ENCODE data around the gene TNFRSF18. TPM values are rescaled to one million over a fixed set of nuclear protein-coding genes. Genes with fewer than 3 reads are reported as not detected.
A peak's percentile ranks its signal among the peaks of the same experiment; 100 is the strongest.

The TNFRSF18 gene
- total RNA-seq, 1 donor from 2014 or later = 1.2 TPM

DNA sequence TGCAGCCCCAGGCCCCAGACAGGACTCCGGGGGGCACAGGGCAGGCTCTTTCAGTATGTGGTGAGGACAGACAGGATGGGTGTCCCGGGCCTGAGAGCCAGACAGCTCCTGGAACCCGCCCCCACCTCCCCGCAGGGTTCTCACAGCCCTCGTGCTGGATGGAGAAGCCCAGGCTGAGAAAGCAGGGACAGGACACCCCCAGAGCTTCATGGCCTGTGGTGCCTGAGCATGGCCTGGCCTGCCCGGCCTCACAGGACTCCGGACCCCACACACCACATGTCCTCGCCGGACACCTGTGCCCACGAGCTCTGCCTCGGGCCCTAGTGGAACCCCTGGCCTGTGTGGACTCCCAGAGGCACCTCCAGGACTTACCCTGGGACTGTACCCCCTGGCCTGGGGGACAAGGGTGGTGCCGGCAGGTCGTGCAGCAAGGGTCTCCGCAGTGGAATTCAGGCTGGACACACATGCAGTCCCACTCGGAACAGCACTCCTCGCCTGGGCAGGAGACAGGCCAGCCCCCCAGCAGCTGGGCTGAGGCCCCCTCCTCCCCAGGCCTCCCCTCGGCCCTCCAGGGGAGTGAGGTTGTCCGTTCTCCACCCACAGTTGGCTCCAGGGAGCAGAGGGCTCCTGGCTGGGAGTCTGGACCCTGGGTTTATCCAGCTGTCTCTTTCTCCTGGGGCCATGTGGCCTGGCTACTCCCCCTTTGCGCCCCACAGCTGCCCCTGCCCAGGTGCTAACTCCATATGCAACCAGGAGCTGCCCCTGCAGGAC lies 1.2 kb downstream of the TNFRSF18 start:
- H3K27ac Mint-ChIP-seq = no peak overlapping the region
- H3K4me1 Mint-ChIP-seq = peaks cover 6% of the 10 kb centered on the region
- TF ChIP-seq, protein P1, sequence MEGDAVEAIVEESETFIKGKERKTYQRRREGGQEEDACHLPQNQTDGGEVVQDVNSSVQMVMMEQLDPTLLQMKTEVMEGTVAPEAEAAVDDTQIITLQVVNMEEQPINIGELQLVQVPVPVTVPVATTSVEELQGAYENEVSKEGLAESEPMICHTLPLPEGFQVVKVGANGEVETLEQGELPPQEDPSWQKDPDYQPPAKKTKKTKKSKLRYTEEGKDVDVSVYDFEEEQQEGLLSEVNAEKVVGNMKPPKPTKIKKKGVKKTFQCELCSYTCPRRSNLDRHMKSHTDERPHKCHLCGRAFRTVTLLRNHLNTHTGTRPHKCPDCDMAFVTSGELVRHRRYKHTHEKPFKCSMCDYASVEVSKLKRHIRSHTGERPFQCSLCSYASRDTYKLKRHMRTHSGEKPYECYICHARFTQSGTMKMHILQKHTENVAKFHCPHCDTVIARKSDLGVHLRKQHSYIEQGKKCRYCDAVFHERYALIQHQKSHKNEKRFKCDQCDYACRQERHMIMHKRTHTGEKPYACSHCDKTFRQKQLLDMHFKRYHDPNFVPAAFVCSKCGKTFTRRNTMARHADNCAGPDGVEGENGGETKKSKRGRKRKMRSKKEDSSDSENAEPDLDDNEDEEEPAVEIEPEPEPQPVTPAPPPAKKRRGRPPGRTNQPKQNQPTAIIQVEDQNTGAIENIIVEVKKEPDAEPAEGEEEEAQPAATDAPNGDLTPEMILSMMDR (IDR thresholded peaks at IDR 0.05; ENCODE audit: unreplicated experiment) = no peak
- peaks cover 31% of the 10 kb centered on the region for H3K27me3 Mint-ChIP-seq (ENCODE audit: low read depth)
- peak in 1 of 2 experiments; percentile 18 for DNase-seq (ENCODE audit: low spot score in 2 of 2, unreplicated experiment in 2 of 2)
- no peak overlapping the region for H3K4me3 Mint-ChIP-seq
- no peaks in the 10 kb centered on the region for H3K36me3 Mint-ChIP-seq
- H3K9me3 Mint-ChIP-seq = no peaks in the 10 kb centered on the region

DNA sequence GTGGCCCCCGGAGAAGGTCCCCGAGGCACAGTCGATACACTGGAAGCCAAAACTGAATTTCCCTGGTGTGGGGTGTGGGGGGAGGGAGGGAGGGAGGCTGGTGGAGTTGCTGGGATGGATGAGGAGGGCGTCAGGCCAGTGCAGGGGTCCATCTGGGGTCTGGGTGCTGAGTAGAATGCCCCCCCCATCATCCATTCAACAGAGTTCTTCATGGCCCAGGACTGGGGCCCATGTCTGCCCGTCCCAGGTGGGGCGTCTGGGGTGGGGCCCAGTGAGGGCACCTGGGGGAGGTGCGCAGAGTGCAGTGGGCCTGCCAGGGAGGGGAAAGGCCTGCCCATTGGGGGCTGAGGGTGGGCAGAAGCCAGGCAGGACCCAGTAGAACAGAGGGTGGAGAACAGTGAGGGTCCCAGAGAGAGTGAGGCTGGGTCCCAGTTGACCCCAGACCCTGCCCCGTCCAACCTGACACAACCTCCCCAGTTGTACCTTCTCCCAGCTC lies 1.9 kb downstream of the TNFRSF18 start:
- no peak for DNase-seq (ENCODE audit: low spot score in 2 of 2, unreplicated experiment in 2 of 2)
- no peak overlapping the region for H3K4me3 Mint-ChIP-seq
- H3K27me3 Mint-ChIP-seq (ENCODE audit: low read depth) = peaks cover 31% of the 10 kb centered on the region
- no peaks in the 10 kb centered on the region for H3K36me3 Mint-ChIP-seq
- peaks cover 6% of the 10 kb centered on the region for H3K4me1 Mint-ChIP-seq
- TF ChIP-seq, protein P1 (IDR thresholded peaks at IDR 0.05; ENCODE audit: unreplicated experiment) = no peak
- H3K27ac Mint-ChIP-seq = no peak overlapping the region
- no peaks in the 10 kb centered on the region for H3K9me3 Mint-ChIP-seq

- Mint-ChIP-seq H3K4me1 (peaks cover 6% of the 10 kb centered on the region), H3K4me3 (no peak overlapping the region), H3K36me3 (no peaks in the 10 kb centered on the region), H3K27ac (no peak overlapping the region), H3K27me3 (ENCODE audit: low read depth) (peaks cover 30% of the 10 kb centered on the region), H3K9me3 (no peaks in the 10 kb centered on the region)
- TF ChIP-seq, protein P1 (IDR thresholded peaks at IDR 0.05; ENCODE audit: unreplicated experiment) = no peak
- peak in 1 of 2 experiments; percentile 20 for DNase-seq (ENCODE audit: low spot score in 2 of 2, unreplicated experiment in 2 of 2)
These were observed 2.6 kb downstream of the TNFRSF18 start for GRCh38 chr1:1203561-1204424.

DNA sequence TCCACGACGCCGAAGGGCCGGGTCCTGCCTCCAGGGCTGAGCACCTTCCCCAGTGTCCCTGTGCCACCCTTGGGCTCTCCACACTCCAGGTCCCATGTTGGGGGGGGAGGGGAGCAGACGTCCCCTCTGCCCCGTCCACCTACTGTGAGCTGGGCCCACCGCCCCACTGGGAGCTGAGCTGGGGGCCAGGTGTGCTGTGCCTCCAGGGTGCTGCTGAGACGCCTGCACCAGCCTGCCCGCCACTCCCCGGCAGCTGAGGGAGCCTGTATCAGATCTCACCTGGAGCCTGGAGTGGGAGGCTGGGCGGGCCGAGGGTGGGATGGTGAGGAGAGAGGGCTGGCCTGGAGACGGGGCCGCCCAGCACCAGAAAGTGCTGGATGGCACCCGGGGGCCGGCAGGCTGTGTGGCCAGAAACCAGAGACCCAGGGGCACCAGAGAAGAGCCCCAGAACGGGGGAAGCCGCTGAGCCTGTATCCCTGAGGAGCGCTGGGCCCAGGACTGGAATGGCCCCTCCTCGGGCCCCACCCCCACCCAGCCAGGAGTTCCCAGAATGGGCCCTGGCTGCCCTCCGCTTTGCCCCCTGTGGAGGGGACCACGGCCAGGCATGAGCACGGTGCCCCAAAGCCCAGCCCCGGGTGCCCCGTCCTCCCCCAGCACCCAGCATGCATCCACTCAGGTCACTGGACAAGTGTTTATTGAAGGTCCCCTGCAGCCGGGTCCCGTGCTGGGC lies 3.4 kb downstream of the TNFRSF18 start:
- H3K27me3 Mint-ChIP-seq (ENCODE audit: low read depth) = peaks cover 28% of the 10 kb centered on the region
- H3K4me3 Mint-ChIP-seq = peak overlapping the region; percentile 24
- TF ChIP-seq, protein P1 (IDR thresholded peaks at IDR 0.05; ENCODE audit: unreplicated experiment) = no peak
- H3K27ac Mint-ChIP-seq = no peak overlapping the region
- H3K9me3 Mint-ChIP-seq = no peaks in the 10 kb centered on the region
- H3K4me1 Mint-ChIP-seq = peaks cover 4% of the 10 kb centered on the region
- peak in 1 of 2 experiments; percentile 21 for DNase-seq (ENCODE audit: low spot score in 2 of 2, unreplicated experiment in 2 of 2)
- no peaks in the 10 kb centered on the region for H3K36me3 Mint-ChIP-seq

Measured in mesothelial cell of epicardium (in vitro differentiated cells).